PFSK-1 (cell line): ENCODE data around the gene CCDC110.

Experiments
- FOXP2 ChIP-seq: optimal IDR thresholded peaks from 2 replicates; pipeline ENCODE3; 2011; ENCODE audit warnings: borderline replicate concordance, control low read depth, inconsistent platforms; ENCODE audit not compliant: insufficient read depth; ENCODE audit errors: extremely low read length, extremely low read depth
- POLR2AphosphoS5 ChIP-seq: IDR thresholded peaks from 2 replicates; pipeline ENCODE4 v1.6.1; 2012; ENCODE audit warnings: low read depth, mild to moderate bottlenecking, control low read depth, low read length, moderate library complexity
- REST ChIP-seq, 2 experiments: IDR thresholded peaks; 2 replicates each; pipeline versions ENCODE4 v1.6.1 to v1.8.0; 2011 to 2012; ENCODE audit warnings: low read depth in 2 of 2, low read length in 2 of 2, control low read depth in 1 of 2, inconsistent platforms in 1 of 2, mild to moderate bottlenecking in 1 of 2, moderate library complexity in 1 of 2; ENCODE audit not compliant: insufficient read depth in 1 of 2
- SIN3A ChIP-seq: IDR thresholded peaks from 2 replicates; pipeline ENCODE4 v1.6.1; 2012; ENCODE audit warnings: mild to moderate bottlenecking, low read length, moderate library complexity, borderline replicate concordance; ENCODE audit not compliant: insufficient read depth
- TAF1 ChIP-seq: IDR thresholded peaks from 2 replicates; pipeline ENCODE4 v1.6.1; 2012; ENCODE audit warnings: low read length, control low read depth, borderline replicate concordance; ENCODE audit not compliant: insufficient read depth

GRCh38 chr4:185513489-185514181 lies 42.1 kb upstream of the CCDC110 start:
- TF ChIP-seq POLR2AphosphoS5 (no peak), REST (IDR thresholded peaks at IDR 0.05; ENCODE audit: insufficient read depth in 1 of 2, low read depth in 2 of 2, low read length in 2 of 2) (no peak), FOXP2 (no peak), TAF1 (no peak), SIN3A (no peak)
